ENCODE measurements around the gene MEI1. TPM values are rescaled to one million over a fixed set of nuclear protein-coding genes. Genes with fewer than 3 reads are reported as not detected.

Gene MEI1
- total and polyA plus RNA-seq, 2 of the 4 experiments (the other 2 are of a cell fraction), result 0.90 to 2.6 TPM

- Histone ChIP-seq H3K18ac (ENCODE audit: low read depth, low read length) (no peak overlapping the region), H4K5ac (ENCODE audit: low read depth, low read length) (no peak overlapping the region), H2AK9ac (replicated peaks; ENCODE audit: low read depth, low read length, poor library complexity) (no peak overlapping the region), H2BK120ac (ENCODE audit: low read depth, low read length) (no peak overlapping the region), H4K8ac (ENCODE audit: low read depth in 2 of 2, low read length in 2 of 2) (no peak overlapping the region), H3K27ac (ENCODE audit: insufficient read depth, low read length) (no peak overlapping the region), H3K79me1 (ENCODE audit: low read depth in 1 of 2, low read length in 2 of 2) (peaks cover 15 to 24% of the 10 kb centered on the region in 2 experiments; a peak in 3 of 4 replicates), H2BK5ac (ENCODE audit: low read depth, low read length, poor library complexity, severe bottlenecking) (no peak overlapping the region), H3K23ac (ENCODE audit: low read depth, low read length) (no peak overlapping the region), H4K20me1 (ENCODE audit: insufficient read depth, low read length) (no peaks in the 10 kb centered on the region), H3K9me3 (ENCODE audit: control insufficient read depth, insufficient read depth, low read length) (no peaks in the 10 kb centered on the region), H2AK5ac (ENCODE audit: low read depth, low read length) (no peak overlapping the region), H3K9ac (ENCODE audit: low read depth, low read length) (no peak overlapping the region), H3K14ac (replicated peaks; ENCODE audit: low read depth, low read length) (no peak overlapping the region), H3K4me3 (ENCODE audit: insufficient read depth, low read depth, low read length) (no peak overlapping the region), H3K4me1 (ENCODE audit: control insufficient read depth, insufficient read depth, low read length) (peaks cover 11% of the 10 kb centered on the region), H3K36me3 (ENCODE audit: control insufficient read depth, insufficient read depth, low read length) (no peaks in the 10 kb centered on the region), H3K27me3 (ENCODE audit: control insufficient read depth, insufficient read depth, low read length) (no peaks in the 10 kb centered on the region), H2BK20ac (ENCODE audit: low read depth, low read length) (no peak overlapping the region), H3K9me1 (ENCODE audit: insufficient read depth, low read length) (peaks cover 7% of the 10 kb centered on the region), H3K4me2 (ENCODE audit: low read depth, low read length) (no peak overlapping the region), H4K91ac (ENCODE audit: insufficient read depth, low read depth, low read length) (no peak overlapping the region), H3K4ac (ENCODE audit: low read depth, low read length) (no peak overlapping the region), H2BK15ac (ENCODE audit: low read depth, low read length) (no peak overlapping the region), H3K56ac (ENCODE audit: extremely low read depth, insufficient read depth, low read length) (no peak overlapping the region), H2AFZ (replicated peaks; ENCODE audit: low read length, poor library complexity) (no peak overlapping the region)
- ATAC-seq (ENCODE audit: low read depth) (no peak), DNase-seq (no peak)
- intact Hi-C loops (cut with micrococcal nuclease) (no loop called here), in situ Hi-C loops (cut with MboI; ENCODE audit: low sequenced_read_pairs) (no loop called here), dilution Hi-C loops (cut with HindIII; ENCODE audit: low sequenced_read_pairs, unreplicated experiment) (no loop called here)
- TF ChIP-seq ELK1 (IDR thresholded peaks at IDR 0.05; ENCODE audit: borderline replicate concordance, low read depth, low read length) (no peak), MAZ (IDR thresholded peaks at IDR 0.05; ENCODE audit: borderline replicate concordance, low read depth, low read length) (no peak), CEBPB (IDR thresholded peaks at IDR 0.05; ENCODE audit: low read depth, low read length) (no peak), NFE2L2 (IDR thresholded peaks at IDR 0.05; ENCODE audit: low read depth, low read length) (no peak), RAD21 (IDR thresholded peaks at IDR 0.05; ENCODE audit: low read length) (no peak), POLR2A (IDR thresholded peaks at IDR 0.05; ENCODE audit: low read depth, low read length) (no peak), BHLHE40 (IDR thresholded peaks at IDR 0.05; ENCODE audit: low read depth, low read length) (no peak), RCOR1 (IDR thresholded peaks at IDR 0.05; ENCODE audit: insufficient replicate concordance, low read length) (no peak), RFX5 (IDR thresholded peaks at IDR 0.05; ENCODE audit: low read depth, low read length) (no peak), MAFK (IDR thresholded peaks at IDR 0.05; ENCODE audit: low read depth, low read length) (no peak), MXI1 (IDR thresholded peaks at IDR 0.05; ENCODE audit: borderline replicate concordance, low read depth, low read length) (no peak), FOS (IDR thresholded peaks at IDR 0.05; ENCODE audit: low read depth, low read length) (no peak), CTCF (conservative IDR thresholded peaks at IDR 0.05; ENCODE audit: low read depth, low read length) (no peak), CHD1 (IDR thresholded peaks at IDR 0.05; ENCODE audit: low read depth, low read length) (no peak), USF2 (IDR thresholded peaks at IDR 0.05; ENCODE audit: low read depth, low read length) (no peak)
- WGBS, 2 experiments (ENCODE audit: extremely low coverage in 2 of 2, insufficient read length in 1 of 2), result no CpG with 5 or more reads among the region's 2 CpGs
- no TSS peak for BruUV-seq (replicated peaks)
- CTCF ChIA-PET, result no interaction called here
- POLR2A ChIA-PET (ENCODE audit: unreplicated experiment), result no interaction called here
Measured at GRCh38 chr22:41801886-41802285, 102.6 kb downstream of the MEI1 start.
